ENCODE results near the gene SNX18. TPM values are rescaled to one million over a fixed set of nuclear protein-coding genes. Genes with fewer than 3 reads are reported as not detected.
A peak's percentile ranks its signal among the peaks of the same experiment; 100 is the strongest.

Gene SNX18
- total RNA-seq, 5 donors from 2014 or later (not counting 1 experiment from before 2014, with no cell fraction given) = 13.7 to 35.7 (median 31.1) TPM

- H3K4me3 ChIP-seq (ENCODE audit: control insufficient read depth in 1 of 2, extremely low read depth in 1 of 2, low read length in 1 of 2) = peak overlapping the region; percentile 64 to 84
- POLR2A ChIA-PET = no interaction called here
- no peak for DNase-seq
- no peaks in the 10 kb centered on the region for H3K9me3 ChIP-seq
- peaks cover 0 to 2% of the 10 kb centered on the region in 2 donors for H3K36me3 ChIP-seq (ENCODE audit: control insufficient read depth in 2 of 2, extremely low read depth in 1 of 2, insufficient read depth in 1 of 2, low read length in 1 of 2)
- no peak for ATAC-seq (replicated peaks in 1 of 4)
- H3K27ac ChIP-seq (ENCODE audit: low read length) = no peak overlapping the region
- peak overlapping the region; percentile 79 to 85 (median 81) for H3K4me3 Mint-ChIP-seq
- no peak overlapping the region for H3K27ac Mint-ChIP-seq
- no peaks in the 10 kb centered on the region for H3K27me3 Mint-ChIP-seq
- CTCF ChIA-PET = interaction anchor here in 1 of 2 donors (5.6 kb wide), 1 partner anchor 324 kb away, joined by 91 read pairs; no protein-coding TSS in a partner anchor
- H3K36me3 Mint-ChIP-seq = peaks cover 9% of the 10 kb centered on the region
- H3K27me3 ChIP-seq (replicated peaks in 1 of 2; ENCODE audit: control insufficient read depth in 2 of 2, extremely low read depth in 1 of 2, insufficient read depth in 2 of 2, low read length in 1 of 2) = no peaks in the 10 kb centered on the region
- 26% methylated on average over 4 of the region's 7 CpGs for WGBS (ENCODE audit: insufficient coverage)
- peaks cover 30 to 76% (median 70%) of the 10 kb centered on the region in 3 donors for H3K4me1 Mint-ChIP-seq
- H3K9me3 Mint-ChIP-seq = no peaks in the 10 kb centered on the region
- H3K4me1 ChIP-seq (ENCODE audit: control insufficient read depth in 1 of 2, extremely low read depth in 1 of 2, insufficient read depth in 2 of 2, low read length in 2 of 2) = peaks cover 40 to 47% of the 10 kb centered on the region in 2 experiments
These were observed 2.9 kb downstream of the SNX18 start for GRCh38 chr5:54520438-54520846.

GRCh38 chr5:54520940-54521339 lies 3.4 kb downstream of the SNX18 start:
- Histone ChIP-seq H3K27me3 (replicated peaks in 1 of 2; ENCODE audit: control insufficient read depth in 2 of 2, extremely low read depth in 1 of 2, insufficient read depth in 2 of 2, low read length in 1 of 2) (no peaks in the 10 kb centered on the region), H3K4me1 (ENCODE audit: control insufficient read depth in 1 of 2, extremely low read depth in 1 of 2, insufficient read depth in 2 of 2, low read length in 2 of 2) (peaks cover 40 to 49% of the 10 kb centered on the region in 2 experiments), H3K9me3 (no peaks in the 10 kb centered on the region), H3K36me3 (ENCODE audit: control insufficient read depth in 2 of 2, extremely low read depth in 1 of 2, insufficient read depth in 1 of 2, low read length in 1 of 2) (peaks cover 0 to 2% of the 10 kb centered on the region in 2 donors), H3K27ac (ENCODE audit: low read length) (no peak overlapping the region), H3K4me3 (ENCODE audit: control insufficient read depth in 1 of 2, extremely low read depth in 1 of 2, low read length in 1 of 2) (peak overlapping the region; percentile 50 to 64)
- H3K36me3 Mint-ChIP-seq = peaks cover 9% of the 10 kb centered on the region
- WGBS (ENCODE audit: insufficient coverage) = no CpG with 5 or more reads among the region's 2 CpGs
- no peaks in the 10 kb centered on the region for H3K27me3 Mint-ChIP-seq
- ATAC-seq (replicated peaks in 1 of 4) (no peak), DNase-seq (no peak)
- no peak overlapping the region for H3K27ac Mint-ChIP-seq
- CTCF ChIA-PET = interaction anchor here in 1 of 2 donors (1.2 to 1.8 kb wide), 2 partner anchors 323 to 347 kb away, joined by 4 to 5 read pairs; no protein-coding TSS in a partner anchor
- H3K4me1 Mint-ChIP-seq = peaks cover 30 to 76% (median 74%) of the 10 kb centered on the region in 3 donors
- POLR2A ChIA-PET = no interaction called here
- H3K9me3 Mint-ChIP-seq = no peaks in the 10 kb centered on the region
- H3K4me3 Mint-ChIP-seq = peak overlapping the region; percentile 79 to 85 (median 81)

- peak overlapping the region in 1 of 2 donors; percentile 50 for H3K4me3 ChIP-seq (ENCODE audit: control insufficient read depth in 1 of 2, extremely low read depth in 1 of 2, low read length in 1 of 2)
- WGBS (ENCODE audit: insufficient coverage) = no CpG with 5 or more reads among the region's 5 CpGs
- ChIA-PET CTCF (interaction anchor here in 1 of 2 donors (1.2 to 1.8 kb wide), 2 partner anchors 322 to 346 kb away, joined by 4 to 5 read pairs; no protein-coding TSS in a partner anchor), POLR2A (no interaction called here)
- Mint-ChIP-seq H3K9me3 (no peaks in the 10 kb centered on the region), H3K27me3 (no peaks in the 10 kb centered on the region), H3K4me1 (peaks cover 27 to 74% (median 70%) of the 10 kb centered on the region in 3 donors), H3K36me3 (peaks cover 9% of the 10 kb centered on the region), H3K27ac (no peak overlapping the region), H3K4me3 (peak overlapping the region; percentile 39 to 81 (median 79))
- DNase-seq (no peak), ATAC-seq (replicated peaks in 1 of 4) (no peak)
- H3K4me1 ChIP-seq (ENCODE audit: control insufficient read depth in 1 of 2, extremely low read depth in 1 of 2, insufficient read depth in 2 of 2, low read length in 2 of 2) = peaks cover 40 to 58% of the 10 kb centered on the region in 2 experiments
- peaks cover 0 to 2% of the 10 kb centered on the region in 2 donors for H3K36me3 ChIP-seq (ENCODE audit: control insufficient read depth in 2 of 2, extremely low read depth in 1 of 2, insufficient read depth in 1 of 2, low read length in 1 of 2)
- no peaks in the 10 kb centered on the region for H3K27me3 ChIP-seq (replicated peaks in 1 of 2; ENCODE audit: control insufficient read depth in 2 of 2, extremely low read depth in 1 of 2, insufficient read depth in 2 of 2, low read length in 1 of 2)
- no peak overlapping the region for H3K27ac ChIP-seq (ENCODE audit: low read length)
- H3K9me3 ChIP-seq = no peaks in the 10 kb centered on the region
These were observed 4.4 kb downstream of the SNX18 start for GRCh38 chr5:54521856-54522479.

- peaks cover 23 to 72% (median 65%) of the 10 kb centered on the region in 3 donors for H3K4me1 Mint-ChIP-seq
- H3K4me3 ChIP-seq (ENCODE audit: control insufficient read depth in 1 of 2, extremely low read depth in 1 of 2, low read length in 1 of 2) = no peak overlapping the region
- peaks cover 9% of the 10 kb centered on the region for H3K36me3 Mint-ChIP-seq
- no peak for ATAC-seq (replicated peaks in 1 of 4)
- WGBS (ENCODE audit: insufficient coverage) = no CpG with 5 or more reads among the region's 3 CpGs
- POLR2A ChIA-PET = interaction anchor here in 1 of 2 donors (0.6 kb wide), 1 partner anchor 274 kb away, joined by 7 read pairs; no protein-coding TSS in a partner anchor
- peaks cover 41 to 57% of the 10 kb centered on the region in 2 experiments for H3K4me1 ChIP-seq (ENCODE audit: control insufficient read depth in 1 of 2, extremely low read depth in 1 of 2, insufficient read depth in 2 of 2, low read length in 2 of 2)
- DNase-seq = no peak
- no peaks in the 10 kb centered on the region for H3K9me3 ChIP-seq
- H3K27ac Mint-ChIP-seq = no peak overlapping the region
- no peaks in the 10 kb centered on the region for H3K9me3 Mint-ChIP-seq
- H3K27me3 Mint-ChIP-seq = no peaks in the 10 kb centered on the region
- CTCF ChIA-PET = interaction anchor here in 1 of 2 donors (0.8 kb wide), 1 partner anchor 344 kb away, joined by 3 read pairs; no protein-coding TSS in a partner anchor
- H3K4me3 Mint-ChIP-seq = peak overlapping the region in 2 of 3 donors; percentile 44 to 51
- H3K27ac ChIP-seq (ENCODE audit: low read length) = no peak overlapping the region
- no peaks in the 10 kb centered on the region for H3K27me3 ChIP-seq (replicated peaks in 1 of 2; ENCODE audit: control insufficient read depth in 2 of 2, extremely low read depth in 1 of 2, insufficient read depth in 2 of 2, low read length in 1 of 2)
- H3K36me3 ChIP-seq (ENCODE audit: control insufficient read depth in 2 of 2, extremely low read depth in 1 of 2, insufficient read depth in 1 of 2, low read length in 1 of 2) = peaks cover 0 to 2% of the 10 kb centered on the region in 2 donors
These were observed 6.0 kb downstream of the SNX18 start for GRCh38 chr5:54523534-54523933.

- Histone ChIP-seq H3K4me1 (ENCODE audit: control insufficient read depth in 1 of 2, extremely low read depth in 1 of 2, insufficient read depth in 2 of 2, low read length in 2 of 2) (peaks cover 35 to 56% of the 10 kb centered on the region in 2 experiments), H3K27ac (ENCODE audit: low read length) (no peak overlapping the region), H3K27me3 (replicated peaks in 1 of 2; ENCODE audit: control insufficient read depth in 2 of 2, extremely low read depth in 1 of 2, insufficient read depth in 2 of 2, low read length in 1 of 2) (no peaks in the 10 kb centered on the region), H3K36me3 (ENCODE audit: control insufficient read depth in 2 of 2, extremely low read depth in 1 of 2, insufficient read depth in 1 of 2, low read length in 1 of 2) (peaks cover 0 to 2% of the 10 kb centered on the region in 2 donors), H3K4me3 (ENCODE audit: control insufficient read depth in 1 of 2, extremely low read depth in 1 of 2, low read length in 1 of 2) (no peak overlapping the region), H3K9me3 (no peaks in the 10 kb centered on the region)
- H3K4me1 Mint-ChIP-seq = peaks cover 21 to 67% (median 60%) of the 10 kb centered on the region in 3 donors
- no peaks in the 10 kb centered on the region for H3K9me3 Mint-ChIP-seq
- WGBS (ENCODE audit: insufficient coverage) = 86% methylated on average over 8 of the region's 8 CpGs
- DNase-seq (no peak), ATAC-seq (replicated peaks in 1 of 4) (no peak)
- ChIA-PET CTCF (interaction anchor here (0.6 to 1.6 kb wide), 3 partner anchors 8 to 321 kb away, joined by 3 to 10 read pairs (median 6); no protein-coding TSS in a partner anchor), POLR2A (interaction anchor here in 1 of 2 donors (0.6 kb wide), 1 partner anchor 274 kb away, joined by 7 read pairs; no protein-coding TSS in a partner anchor)
- peak overlapping the region in 1 of 3 donors; percentile 51 for H3K4me3 Mint-ChIP-seq
- peaks cover 9% of the 10 kb centered on the region for H3K36me3 Mint-ChIP-seq
- H3K27ac Mint-ChIP-seq = no peak overlapping the region
- no peaks in the 10 kb centered on the region for H3K27me3 Mint-ChIP-seq
These were observed 6.5 kb downstream of the SNX18 start for GRCh38 chr5:54524082-54524481.

GRCh38 chr5:54524704-54525103 lies 7.1 kb downstream of the SNX18 start:
- no peak for DNase-seq

More at GRCh38 chr5:54524704-54525103, 7.1 kb downstream of the SNX18 start:
- Histone ChIP-seq H3K9me3 (no peaks in the 10 kb centered on the region), H3K27ac (ENCODE audit: low read length) (no peak overlapping the region), H3K36me3 (ENCODE audit: control insufficient read depth in 2 of 2, extremely low read depth in 1 of 2, insufficient read depth in 1 of 2, low read length in 1 of 2) (peaks cover 0 to 2% of the 10 kb centered on the region in 2 donors), H3K27me3 (replicated peaks in 1 of 2; ENCODE audit: control insufficient read depth in 2 of 2, extremely low read depth in 1 of 2, insufficient read depth in 2 of 2, low read length in 1 of 2) (no peaks in the 10 kb centered on the region), H3K4me1 (ENCODE audit: control insufficient read depth in 1 of 2, extremely low read depth in 1 of 2, insufficient read depth in 2 of 2, low read length in 2 of 2) (peaks cover 30 to 52% of the 10 kb centered on the region in 2 experiments), H3K4me3 (ENCODE audit: control insufficient read depth in 1 of 2, extremely low read depth in 1 of 2, low read length in 1 of 2) (no peak overlapping the region)
- ATAC-seq (replicated peaks in 1 of 4) = no peak
- Mint-ChIP-seq H3K27me3 (no peaks in the 10 kb centered on the region), H3K36me3 (peaks cover 7% of the 10 kb centered on the region), H3K4me3 (peak overlapping the region in 2 of 3 donors; percentile 2 to 51), H3K9me3 (no peaks in the 10 kb centered on the region), H3K27ac (no peak overlapping the region), H3K4me1 (peaks cover 15 to 60% (median 54%) of the 10 kb centered on the region in 3 donors)
- CTCF ChIA-PET = interaction anchor here (0.6 to 1.6 kb wide), 3 partner anchors 8 to 320 kb away, joined by 3 to 10 read pairs (median 6); no protein-coding TSS in a partner anchor
- POLR2A ChIA-PET = no interaction called here
- 93% methylated on average over 3 of the region's 8 CpGs for WGBS (ENCODE audit: insufficient coverage)

Data from T-cell (primary cell).